A673 (cell line): ENCODE results near the gene CYP46A1. TPM values are rescaled to one million over a fixed set of nuclear protein-coding genes. Genes with fewer than 3 reads are reported as not detected.

Experiments used
- BruUV-seq: library from RNA; stranded (reverse); fragments of 400-500 nt; replicated peaks from 2 replicates; lab custom pipeline; 2021; lab: Mats Ljungman, UMichigan
- CTCF ChIA-PET: fragments of 300-600 bp; sonication (Branson Sonifier 250); formaldehyde crosslinking; loops from one replicate; lab custom pipeline; 2022; ENCODE audit warnings: antibody characterized with exemption; lab: Charles Lee
- POLR2A ChIA-PET: fragments of 300-600 bp; sonication (Branson Sonifier 250); formaldehyde crosslinking; loops from one replicate; lab custom pipeline; 2022; ENCODE audit warnings: antibody characterized with exemption; ENCODE audit not compliant: low non-redundant PET; lab: Charles Lee
- DNase-seq: peaks from one replicate; pipeline ENCODE4 v3.0.0-alpha.2; 2015; ENCODE audit warnings: low spot score
- H3K27ac ChIP-seq: fragments of 200-600 bp; sonication (generic); 2 replicates; pipeline ENCODE4 v1.5.1; 2016; ENCODE audit warnings: mixed run types, low read depth, mild to moderate bottlenecking, mixed read lengths, antibody characterized with exemption, low read length; ENCODE audit not compliant: poor library complexity, severe bottlenecking
- H3K27me3 ChIP-seq: fragments of 200-600 bp; sonication (generic); replicated peaks from 2 replicates; pipeline ENCODE4 v1.6.1; 2017; ENCODE audit warnings: mixed run types, low read depth, mild to moderate bottlenecking, mixed read lengths, antibody characterized with exemption, low read length; ENCODE audit not compliant: insufficient read depth, poor library complexity
- H3K36me3 ChIP-seq: fragments of 200-600 bp; sonication (generic); 2 replicates; pipeline ENCODE4 v1.6.1; 2016; ENCODE audit warnings: mixed run types, mild to moderate bottlenecking, mixed read lengths, antibody characterized with exemption, low read length; ENCODE audit not compliant: insufficient read depth, poor library complexity, severe bottlenecking
- H3K4me1 ChIP-seq: fragments of 200-600 bp; sonication (generic); 2 replicates; pipeline ENCODE4 v1.6.1; 2017; ENCODE audit warnings: mixed run types, mild to moderate bottlenecking, mixed read lengths, antibody characterized with exemption, low read length; ENCODE audit not compliant: insufficient read depth, poor library complexity, severe bottlenecking
- H3K4me3 ChIP-seq: fragments of 200-600 bp; sonication (generic); 2 replicates; pipeline ENCODE4 v1.5.1; 2016; ENCODE audit warnings: low read depth, mixed run types, mild to moderate bottlenecking, mixed read lengths, low read length; ENCODE audit not compliant: poor library complexity, severe bottlenecking
- H3K9me3 ChIP-seq: fragments of 200-600 bp; sonication (generic); 2 replicates; pipeline ENCODE4 v1.6.1; 2016; ENCODE audit warnings: mixed run types, low read depth, mild to moderate bottlenecking, mixed read lengths, antibody characterized with exemption, low read length; ENCODE audit not compliant: poor library complexity, severe bottlenecking
- CTCF ChIP-seq: fragments of 300-800, 200-600 bp; sonication (generic); conservative IDR thresholded peaks from 2 replicates; pipeline ENCODE4 v1.5.1; 2017; ENCODE audit warnings: low read depth, mild to moderate bottlenecking, antibody characterized with exemption, low read length, moderate library complexity, mixed read lengths
- EZH2 ChIP-seq: fragments of 200-600 bp; sonication (generic); IDR thresholded peaks from 2 replicates; pipeline ENCODE4 v1.6.1; 2017; ENCODE audit warnings: borderline replicate concordance, low read depth, mild to moderate bottlenecking, mixed read lengths, antibody characterized with exemption, low read length; ENCODE audit not compliant: poor library complexity, severe bottlenecking
- intact Hi-C: fragments of 100-400 bp; cut with micrococcal nuclease; formaldehyde crosslinking; loops from one replicate; pipeline ENCODE4 v1.10.0; 2022; ENCODE audit not compliant: unreplicated experiment
- total RNA-seq: library from RNA; stranded (reverse); gene quantifications from 2 replicates; pipeline ENCODE4 v1.2.3, GENCODE V29; 2021

The CYP46A1 gene
- total RNA-seq, 1 experiment from 2014 or later = not detected

GRCh38 chr14:99675951-99676350 lies 8.1 kb upstream of the CYP46A1 start:
- intact Hi-C loops = no loop called here
- H3K27ac ChIP-seq = no peak overlapping the region
- ChIA-PET POLR2A (no interaction called here), CTCF (no interaction called here)
- peaks cover 6% of the 10 kb centered on the region for H3K4me1 ChIP-seq
- peaks cover 19% of the 10 kb centered on the region for H3K9me3 ChIP-seq
- H3K4me3 ChIP-seq = no peak overlapping the region
- TF ChIP-seq CTCF (no peak), EZH2 (no peak)
- no peak for DNase-seq
- no TSS peak for BruUV-seq
- H3K27me3 ChIP-seq = no peaks in the 10 kb centered on the region
- H3K36me3 ChIP-seq = no peaks in the 10 kb centered on the region

- BruUV-seq = no TSS peak
- POLR2A ChIA-PET = no interaction called here
These were observed 7.4 kb upstream of the CYP46A1 start for GRCh38 chr14:99676657-99677056.

DNA sequence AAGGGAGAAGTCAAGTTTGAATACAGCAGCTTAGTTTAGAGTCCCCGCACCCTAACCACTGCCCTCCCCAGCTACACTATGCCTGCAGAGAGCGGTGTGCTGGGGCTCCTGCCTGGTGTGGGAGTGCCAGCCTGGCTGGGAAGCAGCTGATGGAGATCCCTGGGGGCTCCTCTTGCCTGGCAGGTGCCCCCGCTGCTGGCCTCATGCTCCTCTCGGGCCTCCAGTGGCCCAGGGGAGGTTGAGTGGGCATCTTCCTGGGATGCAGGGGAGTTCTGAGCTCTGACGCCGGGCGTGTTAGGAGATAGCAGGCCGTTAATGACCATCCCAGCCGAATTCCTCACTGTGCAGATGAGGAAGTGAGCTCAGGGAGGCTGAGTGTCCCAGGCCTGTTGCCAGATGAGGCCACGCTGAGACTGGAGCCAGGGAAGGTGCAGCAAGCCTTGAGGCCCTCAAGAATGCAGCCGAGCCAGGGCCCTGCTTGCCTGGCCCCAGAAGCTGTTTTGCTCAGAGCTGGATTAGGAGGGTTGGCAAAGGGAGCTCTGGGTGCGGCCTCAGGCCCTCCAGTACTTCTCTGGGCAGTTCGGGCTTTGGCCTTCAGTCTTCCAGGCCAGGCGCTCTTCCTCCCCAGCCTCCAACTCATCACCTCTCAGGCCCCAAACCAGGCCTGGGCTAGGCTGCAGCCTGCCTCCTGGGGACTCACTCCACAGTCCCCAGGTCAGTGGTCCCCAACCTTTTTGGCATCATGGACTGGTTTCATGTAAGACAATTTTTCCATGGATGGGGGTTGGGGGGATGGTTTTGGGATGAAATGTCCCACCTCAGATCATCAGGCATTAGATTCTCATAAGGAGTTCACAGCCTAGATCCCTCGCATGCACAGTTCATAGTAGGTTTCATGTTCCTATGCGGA lies 6.6 kb upstream of the CYP46A1 start:
- Histone ChIP-seq H3K27me3 (no peaks in the 10 kb centered on the region), H3K4me1 (no peaks in the 10 kb centered on the region), H3K36me3 (no peaks in the 10 kb centered on the region), H3K4me3 (no peak overlapping the region), H3K9me3 (peaks cover 19% of the 10 kb centered on the region), H3K27ac (no peak overlapping the region)
- CTCF ChIA-PET = no interaction called here
- intact Hi-C loops = no loop called here
- no peak for TF ChIP-seq EZH2
- TF ChIP-seq CTCF = no peak
- no peak for DNase-seq
- POLR2A ChIA-PET = no interaction called here
- no TSS peak for BruUV-seq

More at GRCh38 chr14:99676657-99677056, 7.4 kb upstream of the CYP46A1 start:
- intact Hi-C loops = no loop called here
- H3K9me3 ChIP-seq = peaks cover 19% of the 10 kb centered on the region
- H3K4me3 ChIP-seq = no peak overlapping the region
- no peak overlapping the region for H3K27ac ChIP-seq
- no peaks in the 10 kb centered on the region for H3K27me3 ChIP-seq
- TF ChIP-seq EZH2 (no peak), CTCF (no peak)
- no peaks in the 10 kb centered on the region for H3K4me1 ChIP-seq
- no peaks in the 10 kb centered on the region for H3K36me3 ChIP-seq
- DNase-seq = no peak
- CTCF ChIA-PET = no interaction called here
